Endothelial cell of umbilical vein (primary cell): Measurements from ENCODE around the gene ARHGEF19. TPM values are rescaled to one million over a fixed set of nuclear protein-coding genes. Genes with fewer than 3 reads are reported as not detected.

Experiments used
- BruUV-seq: library from RNA; stranded (reverse); fragments of 400-500 nt; replicated peaks from 2 replicates; lab custom pipeline; 2021; lab: Mats Ljungman, UMichigan
- CTCF ChIA-PET: fragments of 300-600, 350-600 bp; sonication (Branson Sonifier 250); formaldehyde crosslinking; loops from one replicate; lab custom pipeline; 2021; ENCODE audit warnings: antibody characterized with exemption, inconsistent platforms; lab: Charles Lee
- POLR2A ChIA-PET: fragments of 300-600, 350-600 bp; sonication (Branson Sonifier 250); formaldehyde crosslinking; loops from one replicate; lab custom pipeline; 2021; ENCODE audit warnings: antibody characterized with exemption, inconsistent platforms; lab: Charles Lee
- DNase-seq: peaks from one replicate; pipeline ENCODE4 v3.0.0-alpha.2; 2011; ENCODE audit warnings: low read depth, low spot score
- FAIRE-seq: peaks from 2 replicates; lab custom pipeline; 2011; peaks lifted over from hg19 to GRCh38; lab: Jason Lieb, UNC
- H2AFZ ChIP-seq: 2 replicates; pipeline ENCODE4 v1.6.0; 2012; ENCODE audit warnings: low read depth, low read length, control low read depth, inconsistent platforms
- H3K27ac ChIP-seq: 2 replicates; pipeline ENCODE4 v1.5.1; 2011; ENCODE audit warnings: low read depth, mild to moderate bottlenecking, control low read depth, low read length, moderate library complexity; ENCODE audit not compliant: insufficient read depth
- H3K27me3 ChIP-seq, 2 experiments: 2 replicates each; pipeline versions ENCODE4 v1.6.0 to v1.6.1; 2011; ENCODE audit warnings: low read length in 2 of 2, mixed read lengths in 1 of 2; ENCODE audit not compliant: control insufficient read depth in 2 of 2, insufficient read depth in 2 of 2
- H3K36me3 ChIP-seq, 2 experiments: 2 replicates in 1 of 2; 3 replicates in 1 of 2; pipeline ENCODE4 v1.5.1; 2011; ENCODE audit warnings: low read length in 2 of 2, mild to moderate bottlenecking in 1 of 2, moderate library complexity in 1 of 2; ENCODE audit not compliant: control insufficient read depth in 2 of 2, insufficient read depth in 2 of 2; ENCODE audit errors: extremely low read depth in 1 of 2
- H3K4me1 ChIP-seq: 3 replicates; pipeline ENCODE4 v1.5.1; 2011; ENCODE audit warnings: mild to moderate bottlenecking, low read length; ENCODE audit not compliant: control insufficient read depth, insufficient read depth; ENCODE audit errors: extremely low read depth
- H3K4me2 ChIP-seq: 2 replicates; pipeline ENCODE4 v1.6.1; 2011; ENCODE audit warnings: low read length, control low read depth, mixed read lengths; ENCODE audit not compliant: insufficient read depth
- H3K4me3 ChIP-seq, 3 experiments: fragments of 200-600 bp in 1 of 3; sonication (generic), shearing (Covaris generic) in 1 of 3; replicated peaks in 1 of 3; 2 replicates each; pipeline ENCODE4 v1.5.1; 2011 to 2016; ENCODE audit warnings: control low read depth in 3 of 3, low read length in 3 of 3, mild to moderate bottlenecking in 2 of 3, inconsistent platforms in 1 of 3, low read depth in 1 of 3, moderate library complexity in 1 of 3; ENCODE audit not compliant: insufficient read depth in 1 of 3
- H3K79me2 ChIP-seq: 2 replicates; pipeline ENCODE4 v1.6.0; 2012; ENCODE audit warnings: low read length, inconsistent platforms; ENCODE audit not compliant: control insufficient read depth, insufficient read depth
- H3K9ac ChIP-seq: replicated peaks from 2 replicates; pipeline ENCODE3; 2011; ENCODE audit warnings: low read length, control low read depth; ENCODE audit not compliant: insufficient read depth; ENCODE audit errors: extremely low read depth
- H3K9me1 ChIP-seq: replicated peaks from 3 replicates; pipeline ENCODE4 v1.6.0; 2011; ENCODE audit warnings: mild to moderate bottlenecking, low read length; ENCODE audit not compliant: control insufficient read depth, insufficient read depth; ENCODE audit errors: extremely low read depth
- H3K9me3 ChIP-seq: replicated peaks from 2 replicates; pipeline ENCODE4 v1.5.1; 2012; ENCODE audit warnings: low read length, inconsistent platforms; ENCODE audit not compliant: control insufficient read depth, insufficient read depth
- H4K20me1 ChIP-seq: replicated peaks from 2 replicates; pipeline ENCODE3; 2011; ENCODE audit warnings: mild to moderate bottlenecking, low read length; ENCODE audit not compliant: control insufficient read depth, insufficient read depth; ENCODE audit errors: extremely low read depth
- EZH2 ChIP-seq: IDR thresholded peaks from 2 replicates; pipeline ENCODE4 v1.6.1; 2012; ENCODE audit warnings: borderline replicate concordance, low read depth, mild to moderate bottlenecking, moderate library complexity, low read length, inconsistent platforms; ENCODE audit not compliant: severe bottlenecking
- FOS ChIP-seq: IDR thresholded peaks from 2 replicates; pipeline ENCODE4 v1.6.1; 2011; ENCODE audit warnings: mild to moderate bottlenecking, low read length, moderate library complexity, borderline replicate concordance; ENCODE audit not compliant: insufficient read depth
- GATA2 ChIP-seq: IDR thresholded peaks from 2 replicates; pipeline ENCODE4 v1.7.0; 2011; ENCODE audit warnings: low read depth, mild to moderate bottlenecking, moderate library complexity, mixed read lengths, low read length; ENCODE audit not compliant: insufficient read length, insufficient read depth
- JUN ChIP-seq: IDR thresholded peaks from 2 replicates; pipeline ENCODE4 v1.6.1; 2011; ENCODE audit warnings: borderline replicate concordance, low read depth; ENCODE audit not compliant: insufficient read length, insufficient read depth
- MYC ChIP-seq: IDR thresholded peaks from one replicate; pipeline ENCODE4 v1.6.1; 2011; ENCODE audit warnings: mild to moderate bottlenecking, low read depth, low read length
- POLR2A ChIP-seq: IDR thresholded peaks from 2 replicates; pipeline ENCODE4 v1.6.1; 2012; ENCODE audit warnings: low read depth, mild to moderate bottlenecking, control low read depth, low read length
- POLR2AphosphoS5 ChIP-seq: IDR thresholded peaks from 2 replicates; pipeline ENCODE4 v1.6.1; 2012; ENCODE audit warnings: low read depth, mild to moderate bottlenecking, control low read depth, low read length, moderate library complexity; ENCODE audit not compliant: insufficient read depth
- dilution Hi-C: fragments of 300-500 bp; cut with MboI; formaldehyde crosslinking; loops from one replicate; pipeline ENCODE4 v1.15.0; 2019; ENCODE audit warnings: low sequenced_read_pairs; ENCODE audit not compliant: extremely low pct_ligation_motif_present
- intact Hi-C: fragments of 100-400 bp; cut with micrococcal nuclease; formaldehyde crosslinking; loops from one replicate; pipeline ENCODE4 v1.10.0; 2022
- polyA plus RNA-seq, 4 experiments: library from polyadenylated mRNA; depleted of rRNA in 3 of 4; stranded (reverse) in 3 of 4; unstranded in 1 of 4; fragments of >200 nt; gene quantifications; 2 replicates each; pipeline versions ENCODE4 v1.2.1 to v1.2.3, GENCODE V29; 2011 to 2012; ENCODE audit warnings: missing spikeins in 1 of 4
- total RNA-seq: library from RNA; stranded (reverse); gene quantifications from 2 replicates; pipeline ENCODE4 v1.2.3, GENCODE V29; 2021
- TF ChIP-seq, protein P1 (sequence below): IDR thresholded peaks from 2 replicates; pipeline ENCODE4 v1.6.1; 2011; ENCODE audit not compliant: insufficient read depth, insufficient read length
- TF ChIP-seq, protein P2 (sequence below), 2 donors: IDR thresholded peaks; 1 replicate in 1 of 2; 2 replicates in 1 of 2; pipeline ENCODE4 v1.5.1; 2011; ENCODE audit warnings: low read length in 2 of 2, mild to moderate bottlenecking in 2 of 2, moderate library complexity in 2 of 2, control low read depth in 1 of 2, inconsistent platforms in 1 of 2, low read depth in 1 of 2; ENCODE audit not compliant: insufficient read depth in 1 of 2; ENCODE audit errors: extremely low read depth in 1 of 2

ARHGEF19 gene
- total and polyA plus RNA-seq, 2 donors (not counting 3 experiments of a cell fraction or from before 2014, with no cell fraction given): 6.2 to 8.0 TPM

GRCh38 chr1:16211824-16212223 lies 628 bp downstream of the ARHGEF19 start:
- no peak for FAIRE-seq
- dilution Hi-C loops: no loop called here
- intact Hi-C loops: no loop called here
- no TSS peak for BruUV-seq
- H3K27me3 ChIP-seq: no peaks in the 10 kb centered on the region
- no peaks in the 10 kb centered on the region for H3K9me3 ChIP-seq
- TF ChIP-seq, protein P1, sequence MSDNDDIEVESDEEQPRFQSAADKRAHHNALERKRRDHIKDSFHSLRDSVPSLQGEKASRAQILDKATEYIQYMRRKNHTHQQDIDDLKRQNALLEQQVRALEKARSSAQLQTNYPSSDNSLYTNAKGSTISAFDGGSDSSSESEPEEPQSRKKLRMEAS: no peak
- TF ChIP-seq GATA2: no peak
- TF ChIP-seq FOS: no peak
- no peak for TF ChIP-seq EZH2
- no peak for TF ChIP-seq POLR2A
- no peak for TF ChIP-seq MYC
- TF ChIP-seq POLR2AphosphoS5: no peak
- TF ChIP-seq, protein P2, sequence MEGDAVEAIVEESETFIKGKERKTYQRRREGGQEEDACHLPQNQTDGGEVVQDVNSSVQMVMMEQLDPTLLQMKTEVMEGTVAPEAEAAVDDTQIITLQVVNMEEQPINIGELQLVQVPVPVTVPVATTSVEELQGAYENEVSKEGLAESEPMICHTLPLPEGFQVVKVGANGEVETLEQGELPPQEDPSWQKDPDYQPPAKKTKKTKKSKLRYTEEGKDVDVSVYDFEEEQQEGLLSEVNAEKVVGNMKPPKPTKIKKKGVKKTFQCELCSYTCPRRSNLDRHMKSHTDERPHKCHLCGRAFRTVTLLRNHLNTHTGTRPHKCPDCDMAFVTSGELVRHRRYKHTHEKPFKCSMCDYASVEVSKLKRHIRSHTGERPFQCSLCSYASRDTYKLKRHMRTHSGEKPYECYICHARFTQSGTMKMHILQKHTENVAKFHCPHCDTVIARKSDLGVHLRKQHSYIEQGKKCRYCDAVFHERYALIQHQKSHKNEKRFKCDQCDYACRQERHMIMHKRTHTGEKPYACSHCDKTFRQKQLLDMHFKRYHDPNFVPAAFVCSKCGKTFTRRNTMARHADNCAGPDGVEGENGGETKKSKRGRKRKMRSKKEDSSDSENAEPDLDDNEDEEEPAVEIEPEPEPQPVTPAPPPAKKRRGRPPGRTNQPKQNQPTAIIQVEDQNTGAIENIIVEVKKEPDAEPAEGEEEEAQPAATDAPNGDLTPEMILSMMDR (IDR thresholded peaks at IDR 0.05; ENCODE audit: extremely low read depth in 1 of 2, insufficient read depth in 1 of 2, low read depth in 1 of 2, low read length in 2 of 2): no peak
- TF ChIP-seq JUN: no peak
- POLR2A ChIA-PET: no interaction called here
- H3K4me2 ChIP-seq: no peak overlapping the region
- H3K36me3 ChIP-seq: no peaks in the 10 kb centered on the region
- no peak overlapping the region for H2AFZ ChIP-seq
- H4K20me1 ChIP-seq: no peaks in the 10 kb centered on the region
- no peaks in the 10 kb centered on the region for H3K9me1 ChIP-seq
- DNase-seq: no peak
- CTCF ChIA-PET: interaction anchor here (1.3 to 1.8 kb wide), 3 partner anchors 33 to 152 kb away, joined by 3 to 5 read pairs (median 4); no protein-coding TSS in a partner anchor
- no peaks in the 10 kb centered on the region for H3K79me2 ChIP-seq
- no peak overlapping the region for H3K4me3 ChIP-seq
- no peak overlapping the region for H3K27ac ChIP-seq
- peaks cover 11% of the 10 kb centered on the region for H3K4me1 ChIP-seq
- no peak overlapping the region for H3K9ac ChIP-seq
